OCI-LY3 (cell line): ENCODE measurements around the gene UGT3A2.
"Not testable (repeated sequence)": the region's sequence is repeated elsewhere in the genome, so short reads cannot be mapped to it uniquely, and the experiment has no call there.

Source experiments
- H2AFZ ChIP-seq: fragments of 200-600, 300-600 bp; shearing (Covaris generic); 2 replicates; pipeline ENCODE4 v1.6.0; 2014; ENCODE audit warnings: antibody characterized with exemption, low read depth, low read length
- H3K27ac ChIP-seq: fragments of 200-600, 300-600 bp; sonication (generic); 2 replicates; pipeline ENCODE4 v1.5.1; 2014; ENCODE audit warnings: mild to moderate bottlenecking, low read length, moderate library complexity, mixed read lengths
- H3K27me3 ChIP-seq: fragments of 200-600, 300-600 bp; sonication (generic); 2 replicates; pipeline ENCODE4 v1.6.1; 2014; ENCODE audit warnings: low read depth, low read length, mixed read lengths
- H3K36me3 ChIP-seq: fragments of 200-600, 300-600 bp; sonication (generic); replicated peaks from 2 replicates; pipeline ENCODE3; 2014; ENCODE audit warnings: low read depth, low read length, mixed read lengths
- H3K4me1 ChIP-seq: fragments of 300-600, 200-600 bp; sonication (generic); 2 replicates; pipeline ENCODE4 v1.6.1; 2014; ENCODE audit warnings: low read length, mixed read lengths
- H3K4me2 ChIP-seq: fragments of 200-600, 300-600 bp; sonication (generic); 2 replicates; pipeline ENCODE4 v1.6.1; 2014; ENCODE audit warnings: low read length, mixed read lengths
- H3K4me3 ChIP-seq: fragments of 300-600, 200-600 bp; sonication (generic); 2 replicates; pipeline ENCODE4 v1.5.1; 2014; ENCODE audit warnings: antibody characterized with exemption, mild to moderate bottlenecking, low read length, moderate library complexity
- H3K79me2 ChIP-seq: fragments of 300-600, 200-600 bp; shearing (Covaris generic); 2 replicates; pipeline ENCODE4 v1.6.1; 2014; ENCODE audit warnings: mild to moderate bottlenecking, low read length, mixed read lengths
- H3K9ac ChIP-seq: fragments of 300-600, 200-600 bp; shearing (Covaris generic); 2 replicates; pipeline ENCODE4 v1.6.0; 2014; ENCODE audit warnings: mild to moderate bottlenecking, low read length, moderate library complexity
- H3K9me3 ChIP-seq: fragments of 200-600, 300-600 bp; shearing (Covaris generic); 2 replicates; pipeline ENCODE4 v1.6.1; 2014; ENCODE audit warnings: low read length, mixed read lengths; ENCODE audit not compliant: insufficient read depth
- H4K20me1 ChIP-seq: fragments of 200-600, 300-600 bp; sonication (generic); 2 replicates; pipeline ENCODE4 v1.6.1; 2016; ENCODE audit warnings: low read length, mixed read lengths; ENCODE audit not compliant: insufficient read depth
- CTCF ChIP-seq: fragments of 200-600, 300-600 bp; sonication (generic); IDR thresholded peaks from 2 replicates; pipeline ENCODE4 v1.5.1; 2014; ENCODE audit warnings: antibody characterized with exemption, low read length, low read depth
- EZH2phosphoT487 ChIP-seq: fragments of 200-600 bp; shearing (Covaris generic); IDR thresholded peaks from 2 replicates; pipeline ENCODE4 v1.6.1; 2018; ENCODE audit warnings: antibody characterized with exemption, mixed run types, low read depth

The UGT3A2 gene

GRCh38 chr5:36041537-36041845 is 25.2 kb downstream of the UGT3A2 start:
- Histone ChIP-seq H3K27ac (no peak overlapping the region), H3K4me2 (no peak overlapping the region), H2AFZ (no peak overlapping the region), H3K4me3 (no peak overlapping the region), H4K20me1 (no peaks in the 10 kb centered on the region), H3K36me3 (no peaks in the 10 kb centered on the region), H3K9ac (no peak overlapping the region), H3K79me2 (no peaks in the 10 kb centered on the region), H3K4me1 (no peaks in the 10 kb centered on the region), H3K9me3 (no peaks in the 10 kb centered on the region), H3K27me3 (no peaks in the 10 kb centered on the region)
- TF ChIP-seq CTCF (no peak), EZH2phosphoT487 (no peak)

- Histone ChIP-seq H3K79me2 (no peaks in the 10 kb centered on the region), H3K27me3 (no peaks in the 10 kb centered on the region), H3K4me3 (no peak overlapping the region), H3K36me3 (no peaks in the 10 kb centered on the region), H3K4me1 (no peaks in the 10 kb centered on the region), H2AFZ (no peak overlapping the region), H3K9ac (no peak overlapping the region), H3K9me3 (no peaks in the 10 kb centered on the region), H4K20me1 (no peaks in the 10 kb centered on the region), H3K27ac (no peak overlapping the region), H3K4me2 (no peak overlapping the region)
- no peak for TF ChIP-seq CTCF
- TF ChIP-seq EZH2phosphoT487: no peak
Measured at GRCh38 chr5:36040651-36041536, 25.8 kb downstream of the UGT3A2 start.

- Histone ChIP-seq H4K20me1 (no peaks in the 10 kb centered on the region), H2AFZ (no peak overlapping the region), H3K79me2 (no peaks in the 10 kb centered on the region), H3K4me3 (no peak overlapping the region), H3K27me3 (no peaks in the 10 kb centered on the region), H3K36me3 (no peaks in the 10 kb centered on the region), H3K4me1 (no peaks in the 10 kb centered on the region), H3K9ac (no peak overlapping the region), H3K4me2 (no peak overlapping the region), H3K27ac (no peak overlapping the region), H3K9me3 (no peaks in the 10 kb centered on the region)
- TF ChIP-seq EZH2phosphoT487 (no peak), CTCF (no peak)
Measured at GRCh38 chr5:36035696-36036095, 31.0 kb downstream of the UGT3A2 start.

- not testable (repeated sequence) for H3K4me1 ChIP-seq
Measured at GRCh38 chr5:36034536-36035134, 32.0 kb downstream of the UGT3A2 start.

More at GRCh38 chr5:36034536-36035134, 32.0 kb downstream of the UGT3A2 start:
- not testable (repeated sequence) for H3K4me3 ChIP-seq, H3K9ac ChIP-seq, H3K4me2 ChIP-seq, H2AFZ ChIP-seq, H3K9me3 ChIP-seq, H3K27me3 ChIP-seq, H3K36me3 ChIP-seq, H4K20me1 ChIP-seq, H3K27ac ChIP-seq, H3K79me2 ChIP-seq
